ENCODE results near the gene FRAT2. TPM values are rescaled to one million over a fixed set of nuclear protein-coding genes. Genes with fewer than 3 reads are reported as not detected.
"Not testable (repeated sequence)": the region's sequence is repeated elsewhere in the genome, so short reads cannot be mapped to it uniquely, and the experiment has no call there.

The FRAT2 gene
- total RNA-seq, 4 donors from 2014 or later: 19.0 to 31.7 (median 24.0) TPM

DNA sequence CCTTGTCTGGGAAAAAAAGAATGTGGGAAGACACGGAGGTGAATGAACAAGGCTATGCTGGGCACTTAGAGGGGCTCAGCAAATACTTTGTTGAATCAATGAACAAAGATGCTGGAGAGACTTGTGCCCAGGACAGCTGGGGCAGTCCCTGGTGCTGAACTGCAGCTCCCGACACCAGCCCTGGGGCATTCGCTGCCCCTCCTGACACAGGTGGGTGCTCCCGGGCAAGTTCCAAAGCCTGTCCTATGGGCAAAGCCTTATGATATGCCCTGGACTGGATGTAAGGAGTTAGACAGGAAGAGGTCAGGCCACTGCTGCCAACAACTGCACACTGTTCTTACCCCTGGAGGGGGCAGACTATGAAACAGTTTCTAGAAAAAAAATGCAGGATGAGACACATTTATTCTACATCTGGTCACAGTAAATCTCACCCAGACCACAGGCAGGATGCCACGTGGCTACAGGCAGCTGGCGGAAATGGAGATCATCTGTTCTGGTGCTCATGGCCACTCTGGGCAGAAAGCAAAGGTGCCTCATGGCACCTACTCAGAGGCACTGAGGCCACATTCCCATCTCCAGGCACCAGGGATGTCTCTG lies 21.9 kb upstream of the FRAT2 start:
- no peaks in the 10 kb centered on the region for H3K9me3 ChIP-seq
- no peaks in the 10 kb centered on the region for H3K27me3 ChIP-seq
- DNase-seq: no peak
- no peak overlapping the region for H3K4me3 ChIP-seq
- no peak overlapping the region for H3K27ac ChIP-seq
- peaks cover 0 to 8% (median 0%) of the 10 kb centered on the region in 3 donors for H3K36me3 ChIP-seq
- H3K4me1 ChIP-seq: peaks cover 0 to 12% (median 0%) of the 10 kb centered on the region in 4 donors
- TF ChIP-seq, protein P1, sequence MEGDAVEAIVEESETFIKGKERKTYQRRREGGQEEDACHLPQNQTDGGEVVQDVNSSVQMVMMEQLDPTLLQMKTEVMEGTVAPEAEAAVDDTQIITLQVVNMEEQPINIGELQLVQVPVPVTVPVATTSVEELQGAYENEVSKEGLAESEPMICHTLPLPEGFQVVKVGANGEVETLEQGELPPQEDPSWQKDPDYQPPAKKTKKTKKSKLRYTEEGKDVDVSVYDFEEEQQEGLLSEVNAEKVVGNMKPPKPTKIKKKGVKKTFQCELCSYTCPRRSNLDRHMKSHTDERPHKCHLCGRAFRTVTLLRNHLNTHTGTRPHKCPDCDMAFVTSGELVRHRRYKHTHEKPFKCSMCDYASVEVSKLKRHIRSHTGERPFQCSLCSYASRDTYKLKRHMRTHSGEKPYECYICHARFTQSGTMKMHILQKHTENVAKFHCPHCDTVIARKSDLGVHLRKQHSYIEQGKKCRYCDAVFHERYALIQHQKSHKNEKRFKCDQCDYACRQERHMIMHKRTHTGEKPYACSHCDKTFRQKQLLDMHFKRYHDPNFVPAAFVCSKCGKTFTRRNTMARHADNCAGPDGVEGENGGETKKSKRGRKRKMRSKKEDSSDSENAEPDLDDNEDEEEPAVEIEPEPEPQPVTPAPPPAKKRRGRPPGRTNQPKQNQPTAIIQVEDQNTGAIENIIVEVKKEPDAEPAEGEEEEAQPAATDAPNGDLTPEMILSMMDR (IDR thresholded peaks at IDR 0.05): no peak
- no peak for TF ChIP-seq POLR2A (IDR thresholded peaks at IDR 0.05)

DNA sequence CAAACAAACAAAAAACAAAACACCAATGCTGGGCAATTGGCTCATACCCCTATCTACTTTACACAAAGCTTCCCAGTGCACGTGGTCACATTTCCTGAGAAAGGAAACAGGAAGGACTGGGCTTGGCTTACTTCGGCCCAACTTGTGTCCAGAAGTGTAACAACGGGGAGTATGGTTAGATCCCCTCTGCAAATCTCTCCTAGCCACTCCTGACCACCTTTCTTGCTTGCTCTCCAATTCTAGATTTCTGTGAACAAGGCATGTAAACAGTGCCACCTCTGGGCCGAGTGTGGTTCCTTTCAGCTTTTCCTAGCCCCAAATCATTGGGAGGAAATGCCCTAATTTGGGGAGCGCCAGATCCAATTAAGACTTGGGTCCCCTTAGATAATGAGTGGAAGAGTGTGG lies 21.0 kb upstream of the FRAT2 start:
- H3K4me1 ChIP-seq: peaks cover 0 to 12% (median 0%) of the 10 kb centered on the region in 4 donors
- DNase-seq: peak in 1 of 3 donors; percentile 54
- H3K27ac ChIP-seq: no peak overlapping the region
- TF ChIP-seq POLR2A (IDR thresholded peaks at IDR 0.05): no peak
- TF ChIP-seq, protein P1 (IDR thresholded peaks at IDR 0.05): peak in 4 of 6 experiments; percentile 29 to 64 (median 55)
- H3K9me3 ChIP-seq: no peaks in the 10 kb centered on the region
- H3K36me3 ChIP-seq: peaks cover 0 to 8% (median 0%) of the 10 kb centered on the region in 3 donors
- H3K4me3 ChIP-seq: no peak overlapping the region
- no peaks in the 10 kb centered on the region for H3K27me3 ChIP-seq

DNA sequence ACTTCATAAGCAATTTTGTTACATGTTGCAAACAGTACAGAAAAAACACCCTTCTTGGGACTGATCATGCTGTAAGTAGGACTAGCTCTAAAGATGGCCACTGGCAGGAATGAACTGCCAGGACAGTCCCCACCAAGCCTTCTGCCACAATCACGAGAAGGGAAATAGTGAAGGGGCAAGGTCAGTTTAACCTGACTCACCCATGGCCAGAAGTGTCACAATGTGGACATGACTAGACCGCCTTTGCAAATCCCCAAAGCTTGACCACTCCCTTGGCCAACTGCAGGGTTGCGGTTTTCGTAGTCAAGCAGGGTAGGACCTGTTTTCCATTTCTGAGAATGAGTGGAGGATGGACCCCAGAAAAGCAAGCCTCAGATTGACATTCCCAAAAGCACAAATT lies 19.4 kb upstream of the FRAT2 start:
- Histone ChIP-seq H3K4me1 (peaks cover 0 to 12% (median 0%) of the 10 kb centered on the region in 4 donors), H3K27ac (no peak overlapping the region), H3K27me3 (no peaks in the 10 kb centered on the region), H3K9me3 (no peaks in the 10 kb centered on the region), H3K4me3 (no peak overlapping the region), H3K36me3 (no peaks in the 10 kb centered on the region)
- TF ChIP-seq, protein P1 (IDR thresholded peaks at IDR 0.05): no peak
- TF ChIP-seq POLR2A (IDR thresholded peaks at IDR 0.05): no peak
- DNase-seq: no peak

DNA sequence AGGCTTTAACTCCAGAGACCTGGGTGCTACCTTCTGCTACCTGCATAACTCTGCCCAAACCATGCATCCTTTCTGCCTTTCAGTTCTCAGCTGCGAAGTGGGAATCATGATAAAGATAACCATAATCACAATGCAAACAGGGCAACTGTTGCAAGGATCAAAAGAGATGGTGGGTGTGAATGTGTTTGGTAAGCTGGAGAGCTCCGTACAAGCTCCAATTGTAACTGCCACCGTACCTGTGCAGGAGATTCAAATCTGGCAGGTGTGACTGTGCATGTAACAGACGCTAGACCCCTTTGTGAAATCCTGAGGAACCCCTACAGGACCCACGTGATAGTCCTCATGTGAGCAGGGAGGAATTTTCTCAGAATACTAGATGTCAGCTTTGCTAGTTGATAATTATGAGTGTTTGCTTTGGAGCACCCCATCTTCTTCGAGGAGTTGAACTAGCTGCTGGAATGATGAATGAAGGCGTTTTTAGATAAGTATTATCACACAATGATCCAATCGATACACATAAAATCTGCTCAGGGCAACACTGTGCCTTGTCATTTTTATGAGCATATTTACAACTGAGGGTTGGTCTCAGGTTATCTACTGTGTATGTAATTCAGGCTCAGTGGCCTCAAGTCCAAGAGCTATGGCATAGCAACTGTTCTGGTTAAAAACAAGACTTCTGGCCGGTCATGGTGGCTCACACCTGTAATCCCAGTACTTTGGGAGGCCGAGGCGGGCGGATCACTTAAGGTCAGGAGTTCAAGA lies 15.4 kb upstream of the FRAT2 start:
- Histone ChIP-seq H3K27me3 (no peaks in the 10 kb centered on the region), H3K4me1 (no peaks in the 10 kb centered on the region), H3K27ac (no peak overlapping the region), H3K4me3 (no peak overlapping the region), H3K9me3 (no peaks in the 10 kb centered on the region), H3K36me3 (no peaks in the 10 kb centered on the region)
- no peak for TF ChIP-seq POLR2A (IDR thresholded peaks at IDR 0.05)
- TF ChIP-seq, protein P1 (IDR thresholded peaks at IDR 0.05): no peak
- no peak for DNase-seq

DNA sequence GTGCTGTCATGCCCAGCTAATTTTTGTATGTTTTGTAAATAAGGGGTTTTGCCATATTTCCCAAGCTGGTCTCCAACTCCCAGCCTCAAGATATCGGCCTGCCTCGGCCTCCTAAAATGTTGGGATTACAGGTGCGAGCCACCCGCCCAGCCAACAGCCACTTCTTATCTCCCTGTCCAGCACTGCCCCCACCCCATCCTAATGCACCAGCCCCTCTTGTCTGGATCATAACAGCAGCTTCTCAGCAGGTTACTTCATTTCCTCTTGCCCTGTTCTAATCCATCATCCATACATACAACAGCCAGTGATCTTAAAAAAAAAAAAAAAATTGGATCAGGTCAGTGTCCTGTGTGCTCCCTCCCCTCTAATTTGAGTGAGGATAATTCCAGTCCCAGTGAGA lies 12.8 kb upstream of the FRAT2 start:
- DNase-seq: no peak
- H3K9me3 ChIP-seq: no peaks in the 10 kb centered on the region
- TF ChIP-seq, protein P1 (IDR thresholded peaks at IDR 0.05): no peak
- TF ChIP-seq POLR2A (IDR thresholded peaks at IDR 0.05): no peak
- H3K36me3 ChIP-seq: no peaks in the 10 kb centered on the region
- no peaks in the 10 kb centered on the region for H3K4me1 ChIP-seq
- no peak overlapping the region for H3K4me3 ChIP-seq
- H3K27me3 ChIP-seq: no peaks in the 10 kb centered on the region
- no peak overlapping the region for H3K27ac ChIP-seq

DNA sequence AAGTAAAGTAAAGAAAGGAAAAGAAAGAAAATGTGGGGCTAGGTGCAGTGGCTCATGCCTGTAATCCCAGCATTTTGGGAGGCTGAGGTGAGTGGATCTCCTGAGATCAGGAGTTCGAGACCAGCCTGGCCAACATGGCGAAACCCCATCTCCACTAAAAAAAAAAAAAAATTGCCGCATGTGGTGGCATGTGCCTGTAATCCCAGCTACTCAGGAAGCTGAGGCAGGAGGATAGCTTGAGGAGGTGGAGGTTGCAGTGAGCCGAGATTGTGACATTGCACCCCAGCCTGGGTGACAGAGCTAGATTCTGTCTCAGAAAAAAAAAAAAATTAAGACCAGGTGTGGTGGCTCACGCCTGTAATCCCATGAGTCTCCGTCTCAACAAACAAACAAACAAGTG lies 9.1 kb upstream of the FRAT2 start:
- DNase-seq, H3K27ac ChIP-seq, H3K27me3 ChIP-seq, H3K4me1 ChIP-seq, H3K36me3 ChIP-seq, H3K9me3 ChIP-seq, H3K4me3 ChIP-seq: not testable (repeated sequence)
